ENCODE results near the gene SIL1. TPM values are rescaled to one million over a fixed set of nuclear protein-coding genes. Genes with fewer than 3 reads are reported as not detected.

SIL1 gene
- total and polyA plus RNA-seq, 2 of the 4 experiments (the other 2 are of a cell fraction), result 56.1 to 66.0 TPM

DNA sequence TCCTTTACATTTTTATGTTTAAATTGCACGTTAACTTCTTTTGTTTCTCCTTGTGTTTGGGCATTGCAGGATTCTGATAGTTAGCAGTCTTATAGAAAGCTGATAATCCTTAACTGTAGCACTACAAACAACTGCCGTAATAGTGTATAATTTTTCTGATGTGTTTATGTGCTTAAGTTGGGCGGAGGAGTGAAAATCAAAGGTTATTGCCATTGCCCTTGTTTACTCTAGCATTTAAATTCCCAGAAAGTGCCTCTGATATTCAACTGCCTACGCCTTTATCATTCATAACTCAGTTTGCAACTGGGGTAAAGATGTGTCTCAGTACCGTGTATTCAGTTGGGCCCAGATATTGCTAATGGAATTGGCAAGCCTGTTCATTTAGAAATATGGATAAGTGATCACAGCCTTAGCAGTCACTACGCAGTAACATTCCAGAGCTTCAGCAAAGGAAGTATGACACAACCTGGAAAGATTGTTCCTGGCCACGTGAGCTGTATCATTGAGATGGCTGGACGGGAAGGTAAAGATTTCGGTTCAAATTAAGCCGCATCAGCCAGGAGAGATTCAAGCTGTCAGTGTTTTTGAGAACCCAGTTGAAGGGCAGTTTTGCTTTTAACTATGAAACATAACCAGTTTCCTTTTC lies 294.9 kb downstream of the SIL1 start:
- no peak overlapping the region for H4K5ac ChIP-seq (ENCODE audit: low read depth, low read length)
- H2BK20ac ChIP-seq (ENCODE audit: low read depth, low read length), result no peak overlapping the region
- no TSS peak for BruUV-seq (replicated peaks)
- peak overlapping the region in 1 of 2 experiments; percentile 59; a peak in 2 of 4 replicates for H4K8ac ChIP-seq (ENCODE audit: low read depth in 2 of 2, low read length in 2 of 2)
- POLR2A ChIA-PET (ENCODE audit: unreplicated experiment), result no interaction called here
- WGBS, 2 experiments (ENCODE audit: extremely low coverage in 2 of 2, insufficient read length in 1 of 2), result no CpG with 5 or more reads among the region's 10 CpGs
- H2BK120ac ChIP-seq (ENCODE audit: low read depth, low read length), result no peak overlapping the region
- peaks cover 11% of the 10 kb centered on the region; the same call in 1 of the 2 replicates for H4K20me1 ChIP-seq (ENCODE audit: insufficient read depth, low read length)
- no peak overlapping the region for H2AFZ ChIP-seq (replicated peaks; ENCODE audit: low read length, poor library complexity)
- dilution Hi-C loops (cut with HindIII; ENCODE audit: low sequenced_read_pairs, unreplicated experiment), result no loop called here
- peak overlapping the region; percentile 38; the same call in 1 of the 3 replicates for H2BK15ac ChIP-seq (ENCODE audit: low read depth, low read length)
- no peak overlapping the region for H3K9ac ChIP-seq (ENCODE audit: low read depth, low read length)
- in situ Hi-C loops (cut with MboI; ENCODE audit: low sequenced_read_pairs), result no loop called here
- peak overlapping the region; percentile 49 for H2BK5ac ChIP-seq (ENCODE audit: low read depth, low read length, poor library complexity, severe bottlenecking)
- H3K27me3 ChIP-seq (ENCODE audit: control insufficient read depth, insufficient read depth, low read length), result no peaks in the 10 kb centered on the region
- H3K79me1 ChIP-seq (ENCODE audit: low read depth in 1 of 2, low read length in 2 of 2), result peaks cover 24 to 73% of the 10 kb centered on the region in 2 experiments
- H3K27ac ChIP-seq (ENCODE audit: insufficient read depth, low read length), result peak overlapping the region; percentile 33; the same call in 1 of the 2 replicates
- 0 out of 2 replicates have a peak overlapping the region, but pooled peaks have one; percentile 56 for H2AK5ac ChIP-seq (ENCODE audit: low read depth, low read length)
- H3K9me3 ChIP-seq (ENCODE audit: control insufficient read depth, insufficient read depth, low read length), result no peaks in the 10 kb centered on the region
- peak overlapping the region; percentile 75; the same call in 1 of the 2 replicates for H3K18ac ChIP-seq (ENCODE audit: low read depth, low read length)
- ATAC-seq (ENCODE audit: low read depth), result no peak
- H3K23ac ChIP-seq (ENCODE audit: low read depth, low read length), result peak overlapping the region; percentile 61; the same call in 1 of the 2 replicates
- H3K4me1 ChIP-seq (ENCODE audit: control insufficient read depth, insufficient read depth, low read length), result peaks cover 21% of the 10 kb centered on the region
- H3K4me3 ChIP-seq (ENCODE audit: insufficient read depth, low read depth, low read length), result no peak overlapping the region
- intact Hi-C loops (cut with micrococcal nuclease), result no loop called here
- CTCF ChIA-PET, result no interaction called here
- H3K36me3 ChIP-seq (ENCODE audit: control insufficient read depth, insufficient read depth, low read length), result peaks cover 26% of the 10 kb centered on the region
- peaks cover 21% of the 10 kb centered on the region for H3K9me1 ChIP-seq (ENCODE audit: insufficient read depth, low read length)
- peak; percentile 78 for DNase-seq
- H3K4ac ChIP-seq (ENCODE audit: low read depth, low read length), result no peak overlapping the region
- no peak overlapping the region for H2AK9ac ChIP-seq (replicated peaks; ENCODE audit: low read depth, low read length, poor library complexity)
- H4K91ac ChIP-seq (ENCODE audit: insufficient read depth, low read depth, low read length), result no peak overlapping the region
- H3K14ac ChIP-seq (replicated peaks; ENCODE audit: low read depth, low read length), result peak overlapping the region; percentile 22
- H3K56ac ChIP-seq (ENCODE audit: extremely low read depth, insufficient read depth, low read length), result no peak overlapping the region
- TF ChIP-seq NFE2L2 (IDR thresholded peaks at IDR 0.05; ENCODE audit: low read depth, low read length) (no peak), USF2 (IDR thresholded peaks at IDR 0.05; ENCODE audit: low read depth, low read length) (peak; percentile 84), BHLHE40 (IDR thresholded peaks at IDR 0.05; ENCODE audit: low read depth, low read length) (peak; percentile 51; the same call in 1 of the 2 replicates), CEBPB (IDR thresholded peaks at IDR 0.05; ENCODE audit: low read depth, low read length) (peak; percentile 41; the same call in 1 of the 2 replicates)
- peak overlapping the region; percentile 66; the same call in 1 of the 2 replicates for H3K4me2 ChIP-seq (ENCODE audit: low read depth, low read length)
